Fibroblast of skin of abdomen (primary cell): Measurements from ENCODE around the gene AXIN1.
"Not testable (repeated sequence)": the region's sequence is repeated elsewhere in the genome, so short reads cannot be mapped to it uniquely, and the experiment has no call there.

ENCODE experiments used
- DNase-seq: peaks from one replicate; pipeline ENCODE4 v3.0.0-alpha.2; 2013

AXIN1 gene

GRCh38 chr16:263944-264343, 88.6 kb downstream of the AXIN1 start:
- no peak for DNase-seq

DNA sequence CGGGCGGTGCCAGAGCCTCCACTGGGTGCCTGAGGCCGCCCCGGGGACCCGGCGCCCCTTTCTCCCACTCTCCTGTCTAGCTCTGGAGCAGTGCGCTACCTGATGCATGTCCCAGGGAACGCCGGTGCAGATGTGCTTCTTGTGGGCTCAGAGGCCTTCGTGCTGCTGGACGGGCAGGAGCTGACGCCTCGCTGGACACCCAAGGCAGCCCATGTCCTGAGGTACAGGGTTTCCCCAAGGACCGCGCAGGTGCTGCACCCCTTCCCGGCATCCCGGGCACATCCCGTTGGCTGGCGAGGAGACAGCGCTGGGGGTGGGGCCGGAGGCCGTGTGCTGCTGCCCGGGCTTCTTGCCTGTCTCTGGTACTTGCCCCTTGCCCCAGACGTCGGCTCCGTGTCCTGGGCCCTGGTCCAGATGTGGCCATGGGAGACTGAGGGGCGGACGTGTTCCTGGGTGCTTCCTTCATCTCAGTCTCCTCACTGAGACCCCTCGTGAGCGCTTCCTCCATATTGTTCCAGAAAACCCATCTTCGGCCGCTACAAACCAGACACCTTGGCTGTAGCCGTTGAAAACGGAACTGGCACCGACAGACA, 89.2 kb downstream of the AXIN1 start:
- DNase-seq = no peak

GRCh38 chr16:262121-262745, 90.3 kb downstream of the AXIN1 start:
- DNase-seq = no peak

- DNase-seq = no peak
Observed at GRCh38 chr16:261031-261691, 91.4 kb downstream of the AXIN1 start.

DNA sequence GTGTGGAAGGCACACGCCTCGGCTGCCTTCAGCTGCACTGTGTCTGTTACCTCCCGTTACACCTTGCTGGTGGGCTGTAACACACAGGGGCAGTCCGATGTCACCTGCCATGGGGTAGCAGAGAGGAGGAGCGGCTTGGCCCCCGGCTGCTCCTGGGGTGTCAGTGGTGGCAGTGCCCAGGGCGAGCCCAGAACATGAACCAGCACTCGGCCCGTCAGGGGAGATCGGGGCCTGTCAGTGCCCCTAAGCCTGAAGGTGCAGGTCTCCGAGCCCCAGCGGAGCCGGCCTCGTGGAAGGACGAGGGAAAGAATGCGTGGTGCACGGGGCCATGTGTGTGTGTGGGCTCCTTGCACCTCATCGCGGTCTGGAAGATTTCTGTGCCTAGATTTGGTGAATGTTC, 92.2 kb downstream of the AXIN1 start:
- DNase-seq = no peak

DNA sequence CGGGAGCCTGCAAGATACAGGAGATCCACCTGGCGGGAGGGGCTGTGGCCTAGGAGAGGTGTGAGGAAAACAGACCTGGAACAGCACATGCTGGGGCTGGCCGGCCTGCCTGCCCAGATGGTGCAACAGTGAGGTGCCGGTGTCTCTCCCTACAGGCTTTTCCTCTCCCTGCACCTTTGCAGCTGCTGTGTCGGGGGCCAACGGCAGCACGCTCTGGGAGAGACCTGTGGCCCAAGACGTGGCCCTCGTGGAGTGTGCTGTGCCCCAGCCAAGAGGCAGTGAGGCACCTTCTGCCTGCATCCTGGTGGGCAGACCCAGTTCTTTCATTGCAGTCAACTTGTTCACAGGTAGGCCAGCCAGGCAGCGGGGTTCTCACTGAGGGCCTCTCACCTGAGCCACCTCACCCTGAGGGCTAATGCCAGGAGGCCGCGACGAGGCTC, 92.7 kb downstream of the AXIN1 start:
- no peak for DNase-seq

- no peak for DNase-seq
Observed at GRCh38 chr16:259226-259625, 93.3 kb downstream of the AXIN1 start.

- DNase-seq = not testable (repeated sequence)
Observed at GRCh38 chr16:258091-258490, 94.4 kb downstream of the AXIN1 start.

- DNase-seq = no peak
Observed at GRCh38 chr16:255183-255582, 97.3 kb downstream of the AXIN1 start.

DNA sequence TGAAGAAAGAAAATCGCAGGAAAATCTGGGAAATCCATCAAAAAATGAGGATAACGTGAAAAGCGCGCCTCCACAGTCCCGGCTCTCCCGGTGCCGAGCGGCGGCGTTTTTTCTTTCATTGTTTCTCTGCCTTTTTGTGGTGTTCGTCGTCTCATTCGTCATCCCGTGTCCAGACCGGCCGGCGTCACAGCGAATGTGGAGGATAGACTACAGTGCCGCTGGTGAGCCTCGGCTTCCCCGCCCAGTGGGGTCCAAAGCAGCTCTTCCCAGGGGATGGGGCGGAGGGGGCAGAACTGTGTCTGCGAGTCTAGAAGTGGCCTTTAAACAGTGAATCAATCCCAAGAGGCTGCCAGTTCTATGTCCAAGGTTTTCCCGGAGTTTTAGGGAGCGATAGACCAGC, 98.1 kb downstream of the AXIN1 start:
- DNase-seq = no peak

GRCh38 chr16:253833-254232, 98.7 kb downstream of the AXIN1 start:
- DNase-seq = no peak

DNA sequence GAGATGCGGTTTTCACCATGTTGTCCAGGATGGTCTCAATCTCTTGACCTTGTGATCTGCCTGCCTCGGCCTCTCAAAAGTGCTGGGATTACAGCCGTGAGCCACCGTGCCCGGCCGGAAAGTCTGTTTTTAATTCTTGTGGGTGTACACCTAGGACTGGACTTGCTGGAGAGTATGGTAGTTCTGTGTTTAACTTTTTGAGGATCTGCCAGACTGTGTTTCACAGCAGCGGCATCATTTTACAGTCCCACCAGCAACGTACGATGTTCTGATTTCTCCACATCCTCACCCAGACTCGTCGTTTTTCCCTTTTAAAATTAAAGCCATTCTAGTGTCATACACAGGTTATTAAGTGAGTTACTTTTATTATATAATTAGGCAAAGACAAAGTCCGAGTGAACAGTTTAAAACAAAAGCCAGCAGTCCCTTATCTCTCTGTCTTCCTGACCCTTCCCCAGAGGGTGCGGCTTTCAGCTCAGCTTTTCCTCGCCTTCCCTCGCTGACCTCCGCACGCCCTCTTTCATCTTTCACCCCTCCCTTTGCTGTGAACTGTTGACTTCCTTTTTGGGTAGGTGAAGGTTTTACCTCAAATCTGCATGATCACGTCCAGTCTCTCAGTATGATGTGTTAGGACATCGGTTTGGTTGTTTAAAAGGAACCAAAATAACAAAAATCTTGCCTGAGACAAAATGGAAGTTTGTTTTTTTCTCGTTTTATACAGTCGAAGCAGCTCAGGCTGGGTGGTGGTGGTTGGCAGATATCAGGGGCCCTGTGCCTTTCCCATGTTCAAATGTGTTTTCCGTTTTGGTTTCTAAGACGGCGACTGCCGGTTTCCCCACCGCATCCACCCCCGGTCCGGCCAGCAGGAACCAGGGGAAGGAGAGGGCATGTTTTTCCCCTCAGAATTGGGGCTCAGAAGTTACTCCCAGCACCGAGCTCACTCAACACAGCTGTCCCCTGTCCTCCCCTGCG, 99.9 kb downstream of the AXIN1 start:
- no peak for DNase-seq

DNA sequence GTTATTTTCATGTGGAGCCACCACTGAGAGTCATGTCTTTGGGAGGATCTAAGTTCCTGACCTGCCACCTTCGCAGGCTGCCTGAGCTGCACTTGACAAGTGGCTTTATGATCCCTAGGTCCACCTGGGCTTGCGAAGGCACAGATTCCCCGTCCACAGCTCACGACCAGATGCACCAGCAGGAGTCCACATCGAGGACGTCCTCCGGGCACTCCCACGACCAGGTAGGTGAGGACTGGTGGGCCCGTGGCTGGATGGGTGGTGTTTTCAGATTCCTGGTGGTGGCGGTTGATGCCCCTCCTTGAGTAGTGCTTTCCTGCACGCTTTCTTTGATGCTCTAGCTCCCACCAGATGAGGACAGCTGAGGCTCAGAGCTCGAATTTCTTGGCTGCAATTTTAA, 103.1 kb downstream of the AXIN1 start:
- DNase-seq = no peak

- DNase-seq = no peak
Observed at GRCh38 chr16:247027-247426, 105.5 kb downstream of the AXIN1 start.

GRCh38 chr16:245105-245504, 107.4 kb downstream of the AXIN1 start:
- no peak for DNase-seq

- DNase-seq = no peak
Observed at GRCh38 chr16:243348-243747, 109.2 kb downstream of the AXIN1 start.

GRCh38 chr16:242281-242680, 110.2 kb downstream of the AXIN1 start:
- no peak for DNase-seq

DNA sequence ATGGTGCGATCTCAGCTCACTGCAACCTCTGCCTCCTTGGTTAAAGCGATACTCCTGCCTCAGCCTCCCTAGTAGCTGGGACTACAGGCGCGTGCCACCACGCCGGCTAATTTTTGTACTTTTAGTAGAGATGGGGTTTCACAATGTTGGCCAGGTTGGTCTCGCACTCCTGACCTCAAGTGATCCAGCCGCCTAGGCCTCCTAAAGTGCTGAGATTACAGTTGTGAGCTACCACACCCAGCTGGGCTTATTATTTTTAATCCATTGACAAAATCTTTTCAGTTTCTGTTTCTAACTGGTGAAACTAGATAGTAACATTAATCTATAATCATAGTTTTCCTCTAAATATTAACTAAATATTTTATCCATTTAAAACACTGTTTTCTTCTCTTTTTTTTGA, 112.0 kb downstream of the AXIN1 start:
- DNase-seq = no peak

DNA sequence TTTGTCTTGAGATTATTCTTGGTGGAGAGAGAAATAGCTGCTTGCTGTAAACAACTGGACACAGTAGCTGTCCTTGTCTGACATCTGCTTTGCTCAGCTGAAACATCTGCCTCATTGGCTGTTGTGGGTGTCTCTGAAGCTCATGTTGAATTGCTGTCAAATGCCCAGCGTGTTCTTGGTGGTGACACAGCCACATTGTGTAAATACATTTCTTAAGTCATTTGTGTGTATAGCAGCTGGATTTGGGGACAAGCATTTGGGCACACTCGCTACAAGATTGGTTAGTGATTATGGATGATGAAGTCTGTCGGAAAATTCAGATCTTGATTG, 112.6 kb downstream of the AXIN1 start:
- DNase-seq = no peak
